Endothelial cell of umbilical vein (primary cell): ENCODE results near the gene KRTAP10-10. TPM values are rescaled to one million over a fixed set of nuclear protein-coding genes. Genes with fewer than 3 reads are reported as not detected.

Experiments
- BruUV-seq: library from RNA; stranded (reverse); fragments of 400-500 nt; replicated peaks from 2 replicates; lab custom pipeline; 2021; lab: Mats Ljungman, UMichigan
- CTCF ChIA-PET: fragments of 300-600, 350-600 bp; sonication (Branson Sonifier 250); formaldehyde crosslinking; loops from one replicate; lab custom pipeline; 2021; ENCODE audit warnings: antibody characterized with exemption, inconsistent platforms; lab: Charles Lee
- POLR2A ChIA-PET: fragments of 300-600, 350-600 bp; sonication (Branson Sonifier 250); formaldehyde crosslinking; loops from one replicate; lab custom pipeline; 2021; ENCODE audit warnings: antibody characterized with exemption, inconsistent platforms; lab: Charles Lee
- DNase-seq: peaks from one replicate; pipeline ENCODE4 v3.0.0-alpha.2; 2011; ENCODE audit warnings: low read depth, low spot score
- FAIRE-seq: peaks from 2 replicates; lab custom pipeline; 2011; peaks lifted over from hg19 to GRCh38; lab: Jason Lieb, UNC
- H2AFZ ChIP-seq: 2 replicates; pipeline ENCODE4 v1.6.0; 2012; ENCODE audit warnings: low read depth, low read length, control low read depth, inconsistent platforms
- H3K27ac ChIP-seq: 2 replicates; pipeline ENCODE4 v1.5.1; 2011; ENCODE audit warnings: low read depth, mild to moderate bottlenecking, control low read depth, low read length, moderate library complexity; ENCODE audit not compliant: insufficient read depth
- H3K27me3 ChIP-seq, 2 experiments: 2 replicates each; pipeline versions ENCODE4 v1.6.0 to v1.6.1; 2011; ENCODE audit warnings: low read length in 2 of 2, mixed read lengths in 1 of 2; ENCODE audit not compliant: control insufficient read depth in 2 of 2, insufficient read depth in 2 of 2
- H3K36me3 ChIP-seq, 2 experiments: 2 replicates in 1 of 2; 3 replicates in 1 of 2; pipeline ENCODE4 v1.5.1; 2011; ENCODE audit warnings: low read length in 2 of 2, mild to moderate bottlenecking in 1 of 2, moderate library complexity in 1 of 2; ENCODE audit not compliant: control insufficient read depth in 2 of 2, insufficient read depth in 2 of 2; ENCODE audit errors: extremely low read depth in 1 of 2
- H3K4me1 ChIP-seq: 3 replicates; pipeline ENCODE4 v1.5.1; 2011; ENCODE audit warnings: mild to moderate bottlenecking, low read length; ENCODE audit not compliant: control insufficient read depth, insufficient read depth; ENCODE audit errors: extremely low read depth
- H3K4me2 ChIP-seq: 2 replicates; pipeline ENCODE4 v1.6.1; 2011; ENCODE audit warnings: low read length, control low read depth, mixed read lengths; ENCODE audit not compliant: insufficient read depth
- H3K4me3 ChIP-seq, 3 experiments: fragments of 200-600 bp in 1 of 3; sonication (generic), shearing (Covaris generic) in 1 of 3; replicated peaks in 1 of 3; 2 replicates each; pipeline ENCODE4 v1.5.1; 2011 to 2016; ENCODE audit warnings: control low read depth in 3 of 3, low read length in 3 of 3, mild to moderate bottlenecking in 2 of 3, inconsistent platforms in 1 of 3, low read depth in 1 of 3, moderate library complexity in 1 of 3; ENCODE audit not compliant: insufficient read depth in 1 of 3
- H3K79me2 ChIP-seq: 2 replicates; pipeline ENCODE4 v1.6.0; 2012; ENCODE audit warnings: low read length, inconsistent platforms; ENCODE audit not compliant: control insufficient read depth, insufficient read depth
- H3K9ac ChIP-seq: replicated peaks from 2 replicates; pipeline ENCODE3; 2011; ENCODE audit warnings: low read length, control low read depth; ENCODE audit not compliant: insufficient read depth; ENCODE audit errors: extremely low read depth
- H3K9me1 ChIP-seq: replicated peaks from 3 replicates; pipeline ENCODE4 v1.6.0; 2011; ENCODE audit warnings: mild to moderate bottlenecking, low read length; ENCODE audit not compliant: control insufficient read depth, insufficient read depth; ENCODE audit errors: extremely low read depth
- H3K9me3 ChIP-seq: replicated peaks from 2 replicates; pipeline ENCODE4 v1.5.1; 2012; ENCODE audit warnings: low read length, inconsistent platforms; ENCODE audit not compliant: control insufficient read depth, insufficient read depth
- H4K20me1 ChIP-seq: replicated peaks from 2 replicates; pipeline ENCODE3; 2011; ENCODE audit warnings: mild to moderate bottlenecking, low read length; ENCODE audit not compliant: control insufficient read depth, insufficient read depth; ENCODE audit errors: extremely low read depth
- EZH2 ChIP-seq: IDR thresholded peaks from 2 replicates; pipeline ENCODE4 v1.6.1; 2012; ENCODE audit warnings: borderline replicate concordance, low read depth, mild to moderate bottlenecking, moderate library complexity, low read length, inconsistent platforms; ENCODE audit not compliant: severe bottlenecking
- FOS ChIP-seq: IDR thresholded peaks from 2 replicates; pipeline ENCODE4 v1.6.1; 2011; ENCODE audit warnings: mild to moderate bottlenecking, low read length, moderate library complexity, borderline replicate concordance; ENCODE audit not compliant: insufficient read depth
- GATA2 ChIP-seq: IDR thresholded peaks from 2 replicates; pipeline ENCODE4 v1.7.0; 2011; ENCODE audit warnings: low read depth, mild to moderate bottlenecking, moderate library complexity, mixed read lengths, low read length; ENCODE audit not compliant: insufficient read length, insufficient read depth
- JUN ChIP-seq: IDR thresholded peaks from 2 replicates; pipeline ENCODE4 v1.6.1; 2011; ENCODE audit warnings: borderline replicate concordance, low read depth; ENCODE audit not compliant: insufficient read length, insufficient read depth
- MAX ChIP-seq: IDR thresholded peaks from 2 replicates; pipeline ENCODE4 v1.6.1; 2011; ENCODE audit not compliant: insufficient read depth, insufficient read length
- MYC ChIP-seq: IDR thresholded peaks from one replicate; pipeline ENCODE4 v1.6.1; 2011; ENCODE audit warnings: mild to moderate bottlenecking, low read depth, low read length
- POLR2A ChIP-seq: IDR thresholded peaks from 2 replicates; pipeline ENCODE4 v1.6.1; 2012; ENCODE audit warnings: low read depth, mild to moderate bottlenecking, control low read depth, low read length
- POLR2AphosphoS5 ChIP-seq: IDR thresholded peaks from 2 replicates; pipeline ENCODE4 v1.6.1; 2012; ENCODE audit warnings: low read depth, mild to moderate bottlenecking, control low read depth, low read length, moderate library complexity; ENCODE audit not compliant: insufficient read depth
- dilution Hi-C: fragments of 300-500 bp; cut with MboI; formaldehyde crosslinking; loops from one replicate; pipeline ENCODE4 v1.15.0; 2019; ENCODE audit warnings: low sequenced_read_pairs; ENCODE audit not compliant: extremely low pct_ligation_motif_present
- intact Hi-C: fragments of 100-400 bp; cut with micrococcal nuclease; formaldehyde crosslinking; loops from one replicate; pipeline ENCODE4 v1.10.0; 2022
- polyA plus RNA-seq, 4 experiments: library from polyadenylated mRNA; depleted of rRNA in 3 of 4; stranded (reverse) in 3 of 4; unstranded in 1 of 4; fragments of >200 nt; gene quantifications; 2 replicates each; pipeline versions ENCODE4 v1.2.1 to v1.2.3, GENCODE V29; 2011 to 2012; ENCODE audit warnings: missing spikeins in 1 of 4
- total RNA-seq: library from RNA; stranded (reverse); gene quantifications from 2 replicates; pipeline ENCODE4 v1.2.3, GENCODE V29; 2021
- TF ChIP-seq, protein P1 (sequence below), 2 donors: IDR thresholded peaks; 1 replicate in 1 of 2; 2 replicates in 1 of 2; pipeline ENCODE4 v1.5.1; 2011; ENCODE audit warnings: low read length in 2 of 2, mild to moderate bottlenecking in 2 of 2, moderate library complexity in 2 of 2, control low read depth in 1 of 2, inconsistent platforms in 1 of 2, low read depth in 1 of 2; ENCODE audit not compliant: insufficient read depth in 1 of 2; ENCODE audit errors: extremely low read depth in 1 of 2

KRTAP10-10 gene
- total and polyA plus RNA-seq, 2 donors (not counting 3 experiments of a cell fraction or from before 2014, with no cell fraction given), result not detected

DNA sequence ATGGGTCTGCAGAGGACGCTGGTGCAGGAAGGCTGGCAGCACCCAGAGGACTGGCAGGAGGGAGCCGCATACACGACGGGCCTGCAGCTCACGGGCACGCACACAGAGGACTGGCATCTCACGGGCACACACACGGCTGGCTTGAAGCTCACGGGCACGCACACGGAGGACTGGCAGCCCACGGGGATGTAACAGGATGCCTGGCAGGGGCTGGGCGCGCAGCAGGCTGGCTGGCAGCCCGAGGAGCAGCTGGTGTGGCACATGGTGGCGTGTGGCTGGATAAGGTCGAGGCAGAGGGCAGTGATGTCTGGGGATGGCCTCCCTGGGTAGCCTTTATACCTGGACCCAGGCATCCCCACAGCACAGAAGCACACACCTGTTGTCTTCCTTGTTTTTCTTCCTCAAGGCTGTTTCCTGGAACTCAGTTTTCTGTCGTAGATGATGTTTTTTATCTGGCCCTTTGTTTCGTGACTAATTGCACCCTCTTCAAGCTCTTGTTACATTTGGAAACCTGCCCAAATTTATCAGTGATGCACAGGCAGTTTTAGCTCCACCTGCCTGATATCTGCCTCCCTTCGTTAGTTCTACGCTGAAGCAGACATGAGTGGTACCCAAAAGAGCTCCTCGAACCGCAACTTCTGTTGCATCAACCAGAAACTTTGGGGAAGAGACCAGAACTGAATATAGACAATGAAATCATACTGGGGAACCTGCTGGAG, 44.9 kb downstream of the KRTAP10-10 start, which contains the start of gene KRTAP12-1:
Gene KRTAP12-1, minus strand, starts transcription at position 303 of the 719 bp plus-strand sequence. Its CDS starts 40 bp downstream, at position 263.
- no peak within 1 kb of the TSS for H3K27ac ChIP-seq
- TF ChIP-seq, protein P1, sequence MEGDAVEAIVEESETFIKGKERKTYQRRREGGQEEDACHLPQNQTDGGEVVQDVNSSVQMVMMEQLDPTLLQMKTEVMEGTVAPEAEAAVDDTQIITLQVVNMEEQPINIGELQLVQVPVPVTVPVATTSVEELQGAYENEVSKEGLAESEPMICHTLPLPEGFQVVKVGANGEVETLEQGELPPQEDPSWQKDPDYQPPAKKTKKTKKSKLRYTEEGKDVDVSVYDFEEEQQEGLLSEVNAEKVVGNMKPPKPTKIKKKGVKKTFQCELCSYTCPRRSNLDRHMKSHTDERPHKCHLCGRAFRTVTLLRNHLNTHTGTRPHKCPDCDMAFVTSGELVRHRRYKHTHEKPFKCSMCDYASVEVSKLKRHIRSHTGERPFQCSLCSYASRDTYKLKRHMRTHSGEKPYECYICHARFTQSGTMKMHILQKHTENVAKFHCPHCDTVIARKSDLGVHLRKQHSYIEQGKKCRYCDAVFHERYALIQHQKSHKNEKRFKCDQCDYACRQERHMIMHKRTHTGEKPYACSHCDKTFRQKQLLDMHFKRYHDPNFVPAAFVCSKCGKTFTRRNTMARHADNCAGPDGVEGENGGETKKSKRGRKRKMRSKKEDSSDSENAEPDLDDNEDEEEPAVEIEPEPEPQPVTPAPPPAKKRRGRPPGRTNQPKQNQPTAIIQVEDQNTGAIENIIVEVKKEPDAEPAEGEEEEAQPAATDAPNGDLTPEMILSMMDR (IDR thresholded peaks at IDR 0.05; ENCODE audit: extremely low read depth in 1 of 2, insufficient read depth in 1 of 2, low read depth in 1 of 2, low read length in 2 of 2), result no peak
- TF ChIP-seq POLR2AphosphoS5 (no peak), FOS (no peak), GATA2 (no peak), MYC (no peak), EZH2 (no peak), MAX (no peak), JUN (no peak), POLR2A (no peak)
- no peak within 1 kb of the TSS for H3K4me3 ChIP-seq
- FAIRE-seq, result no peak
- dilution Hi-C loops, result no loop called here
- H3K9me1 ChIP-seq, result no peaks in the 10 kb centered on the region
- H3K36me3 ChIP-seq, result no peaks in the 10 kb centered on the region
- POLR2A ChIA-PET, result no interaction called here
- intact Hi-C loops, result no loop called here
- no peaks in the 10 kb centered on the region for H3K9me3 ChIP-seq
- H3K79me2 ChIP-seq, result no peaks in the 10 kb centered on the region
- no peak within 1 kb of the TSS for H3K9ac ChIP-seq
- BruUV-seq, result no TSS peak
- no peak within 1 kb of the TSS for H3K4me2 ChIP-seq
- no peaks in the 10 kb centered on the region for H4K20me1 ChIP-seq
- H2AFZ ChIP-seq, result no peak within 1 kb of the TSS
- no peaks in the 10 kb centered on the region for H3K4me1 ChIP-seq
- CTCF ChIA-PET, result no interaction called here
- no peak for DNase-seq
- peaks cover 2 to 10% of the 10 kb centered on the region in 2 experiments for H3K27me3 ChIP-seq
